ENCODE results near the gene BEX4. TPM values are rescaled to one million over a fixed set of nuclear protein-coding genes. Genes with fewer than 3 reads are reported as not detected.

Gene BEX4
- polyA plus RNA-seq, 3 donors: 17.6 to 33.5 (median 28.6) TPM

DNA sequence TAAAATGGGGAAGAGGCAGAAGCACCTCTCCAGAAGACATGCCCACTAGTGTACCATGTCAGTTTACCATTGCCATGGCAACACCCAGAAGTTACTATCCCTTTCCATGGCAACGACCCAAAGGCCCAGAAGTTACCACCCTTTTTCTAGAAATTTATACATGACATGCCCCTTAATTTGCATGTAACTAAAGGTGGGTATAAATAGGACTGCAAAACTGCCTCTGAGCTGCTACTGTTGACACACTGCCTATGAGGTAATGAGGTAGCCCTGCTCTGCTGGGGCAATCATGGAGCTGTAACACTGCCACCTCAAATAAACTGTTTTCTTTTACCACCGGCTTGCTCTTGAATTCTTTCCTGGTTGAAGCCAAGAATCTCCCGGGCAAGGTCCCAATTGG, 13.9 kb upstream of the BEX4 start:
- H3K79me2 ChIP-seq (ENCODE audit: insufficient read depth, low read length): no peaks in the 10 kb centered on the region
- TF ChIP-seq CTCF (IDR thresholded peaks at IDR 0.05): no peak
- no peaks in the 10 kb centered on the region for H3K36me3 Mint-ChIP-seq
- intact Hi-C loops (cut with micrococcal nuclease): no loop called here
- no peaks in the 10 kb centered on the region for H3K9me3 Mint-ChIP-seq
- WGBS (ENCODE audit: insufficient coverage): no CpG with 5 or more reads among the region's 3 CpGs
- H3K4me2 ChIP-seq (replicated peaks; ENCODE audit: extremely low read depth, low read length, poor library complexity, severe bottlenecking): no peak overlapping the region
- no peaks in the 10 kb centered on the region for H3K27me3 ChIP-seq (ENCODE audit: control insufficient read depth in 2 of 2, insufficient read depth in 2 of 2, low read length in 2 of 2)
- no peak overlapping the region for H3K27ac ChIP-seq (ENCODE audit: low read depth in 1 of 2, low read length in 2 of 2)
- no peak overlapping the region for H3K27ac Mint-ChIP-seq
- no peak overlapping the region for H3K4me3 Mint-ChIP-seq
- DNase-seq: no peak
- H3K4me1 ChIP-seq (ENCODE audit: control insufficient read depth in 1 of 2, insufficient read depth in 2 of 2, low read length in 2 of 2): no peaks in the 10 kb centered on the region
- H3K36me3 ChIP-seq (replicated peaks in 1 of 2; ENCODE audit: control insufficient read depth in 1 of 2, insufficient read depth in 2 of 2, low read length in 2 of 2): no peaks in the 10 kb centered on the region
- no peak overlapping the region for H2AFZ ChIP-seq (ENCODE audit: insufficient read depth, low read depth, low read length, poor library complexity, severe bottlenecking)
- H3K9ac ChIP-seq (ENCODE audit: insufficient read depth, low read length, poor library complexity, severe bottlenecking): no peak overlapping the region
- no peaks in the 10 kb centered on the region for H4K20me1 ChIP-seq (ENCODE audit: insufficient read depth, low read length)
- H3K9me3 ChIP-seq (replicated peaks in 1 of 2; ENCODE audit: control insufficient read depth in 1 of 2, insufficient read depth in 1 of 2, low read length in 2 of 2): no peaks in the 10 kb centered on the region
- H3K4me3 ChIP-seq (replicated peaks in 1 of 3; ENCODE audit: low read depth in 2 of 3, low read length in 3 of 3): no peak overlapping the region
- H3K4me1 Mint-ChIP-seq: peaks cover 4% of the 10 kb centered on the region
- peaks cover 1 to 9% (median 1%) of the 10 kb centered on the region in 3 donors for H3K27me3 Mint-ChIP-seq (ENCODE audit: low read depth in 3 of 3)

DNA sequence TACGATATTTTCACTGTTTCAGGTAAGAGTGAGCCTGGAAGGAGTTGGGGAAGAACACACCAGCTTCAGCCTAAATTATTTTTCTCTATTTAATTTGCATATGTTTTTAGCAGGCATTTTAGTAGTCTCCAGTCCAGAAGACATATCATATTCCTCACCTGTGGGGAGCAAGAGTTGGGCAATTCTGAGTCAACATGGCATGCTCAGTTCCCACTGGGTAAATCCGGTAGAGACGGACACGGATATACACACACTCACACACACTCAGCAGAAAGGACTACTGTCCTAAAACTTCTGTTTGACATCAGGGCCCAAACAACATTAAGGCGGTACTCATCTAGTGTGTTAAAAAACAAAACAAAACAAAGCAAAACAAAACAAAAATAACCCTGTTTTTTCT, 4.9 kb upstream of the BEX4 start:
- H3K27me3 Mint-ChIP-seq (ENCODE audit: low read depth in 3 of 3): peaks cover 0 to 2% (median 0%) of the 10 kb centered on the region in 3 donors
- Histone ChIP-seq H3K9ac (ENCODE audit: insufficient read depth, low read length, poor library complexity, severe bottlenecking) (no peak overlapping the region), H3K27me3 (ENCODE audit: control insufficient read depth in 2 of 2, insufficient read depth in 2 of 2, low read length in 2 of 2) (no peaks in the 10 kb centered on the region), H3K79me2 (ENCODE audit: insufficient read depth, low read length) (no peaks in the 10 kb centered on the region), H3K4me2 (replicated peaks; ENCODE audit: extremely low read depth, low read length, poor library complexity, severe bottlenecking) (no peak overlapping the region), H3K9me3 (replicated peaks in 1 of 2; ENCODE audit: control insufficient read depth in 1 of 2, insufficient read depth in 1 of 2, low read length in 2 of 2) (no peaks in the 10 kb centered on the region), H3K4me1 (ENCODE audit: control insufficient read depth in 1 of 2, insufficient read depth in 2 of 2, low read length in 2 of 2) (peaks cover 0 to 5% of the 10 kb centered on the region in 2 donors), H4K20me1 (ENCODE audit: insufficient read depth, low read length) (no peaks in the 10 kb centered on the region), H2AFZ (ENCODE audit: insufficient read depth, low read depth, low read length, poor library complexity, severe bottlenecking) (no peak overlapping the region), H3K4me3 (replicated peaks in 1 of 3; ENCODE audit: low read depth in 2 of 3, low read length in 3 of 3) (no peak overlapping the region), H3K36me3 (replicated peaks in 1 of 2; ENCODE audit: control insufficient read depth in 1 of 2, insufficient read depth in 2 of 2, low read length in 2 of 2) (no peaks in the 10 kb centered on the region), H3K27ac (ENCODE audit: low read depth in 1 of 2, low read length in 2 of 2) (no peak overlapping the region)
- no CpG with 5 or more reads among the region's 5 CpGs for whole genome bisulfite sequencing (ENCODE audit: insufficient coverage)
- H3K4me3 Mint-ChIP-seq: no peak overlapping the region
- no peaks in the 10 kb centered on the region for H3K36me3 Mint-ChIP-seq
- peaks cover 0 to 3% (median 0%) of the 10 kb centered on the region in 7 donors for H3K9me3 Mint-ChIP-seq
- no peak for TF ChIP-seq CTCF (IDR thresholded peaks at IDR 0.05)
- no peak for DNase-seq
- intact Hi-C loops (cut with micrococcal nuclease): no loop called here
- peaks cover 5% of the 10 kb centered on the region for H3K4me1 Mint-ChIP-seq
- H3K27ac Mint-ChIP-seq: no peak overlapping the region

Data from CD14-positive monocyte (primary cell).